CD4-positive, alpha-beta T cell treated with Interleukin-10 for 1 hour (primary cell): ENCODE measurements around the gene ZNF471.

ENCODE experiments used
- DNase-seq: peaks from one replicate; pipeline ENCODE4 v3.0.0-alpha.2; 2020

Gene ZNF471

GRCh38 chr19:56507446-56508289 is at the start of gene ZNF471:
Gene ZNF471, plus strand, starts transcription at chr19:56507855. Its CDS starts 3,717 bp downstream, at chr19:56511572.
- DNase-seq = peak; percentile 85

GRCh38 chr19:56474308-56474707 is 33.3 kb upstream of the ZNF471 start:
- no peak for DNase-seq

GRCh38 chr19:56476093-56476492 is 31.6 kb upstream of the ZNF471 start:
- DNase-seq = no peak

GRCh38 chr19:56476651-56477428 is 30.8 kb upstream of the ZNF471 start, which contains the start of gene ZNF667:
Gene ZNF667, minus strand, starts transcription at chr19:56477345. Its CDS starts 14,975 bp downstream, at chr19:56462370.
- peak; percentile 17 for DNase-seq

GRCh38 chr19:56477429-56478338 is 30.0 kb upstream of the ZNF471 start:
- peak; percentile 42 for DNase-seq

- DNase-seq = no peak
Measured at GRCh38 chr19:56491399-56491798, 16.3 kb upstream of the ZNF471 start.

GRCh38 chr19:56504581-56504980 is 3.1 kb upstream of the ZNF471 start:
- DNase-seq = no peak

- no peak for DNase-seq
Measured at GRCh38 chr19:56508290-56508778, 679 bp downstream of the ZNF471 start.

GRCh38 chr19:56525214-56525860 is 17.7 kb downstream of the ZNF471 start:
- no peak for DNase-seq

GRCh38 chr19:56537442-56537841 is 29.8 kb downstream of the ZNF471 start:
- DNase-seq = no peak

GRCh38 chr19:56538254-56538760 is 30.7 kb downstream of the ZNF471 start:
- DNase-seq = peak; percentile 90

- DNase-seq = no peak
Measured at GRCh38 chr19:56538761-56539263, 31.2 kb downstream of the ZNF471 start, which contains the start of gene ZFP28. Gene ZFP28, plus strand, starts transcription at chr19:56538948. Its CDS starts 71 bp downstream, at chr19:56539019.

- DNase-seq = no peak
Measured at GRCh38 chr19:56543776-56544175, 36.1 kb downstream of the ZNF471 start.

GRCh38 chr19:56547535-56547934 is 39.9 kb downstream of the ZNF471 start:
- no peak for DNase-seq

GRCh38 chr19:56554272-56554869 is 46.7 kb downstream of the ZNF471 start:
- DNase-seq = no peak

GRCh38 chr19:56562766-56563165 is 55.1 kb downstream of the ZNF471 start:
- no peak for DNase-seq

- peak; percentile 27 for DNase-seq
Measured at GRCh38 chr19:56566904-56567273, 59.2 kb downstream of the ZNF471 start.

- peak; percentile 90 for DNase-seq
Measured at GRCh38 chr19:56567274-56568120, 59.8 kb downstream of the ZNF471 start, which contains the start of gene ZNF470. Gene ZNF470, plus strand, starts transcription at chr19:56567468. Its CDS starts 2,844 bp downstream, at chr19:56570312.

- no peak for DNase-seq
Measured at GRCh38 chr19:56572589-56572988, 64.9 kb downstream of the ZNF471 start.

GRCh38 chr19:56573914-56574313 is 66.3 kb downstream of the ZNF471 start:
- no peak for DNase-seq
